ENCODE results near the gene KRT76.
"Not testable (repeated sequence)": the region's sequence is repeated elsewhere in the genome, so short reads cannot be mapped to it uniquely, and the experiment has no call there.

Gene KRT76

GRCh38 chr12:52756281-52756960 lies 20.7 kb downstream of the KRT76 start:
- DNase-seq: no peak

GRCh38 chr12:52755533-52755932 lies 21.6 kb downstream of the KRT76 start:
- DNase-seq: no peak

GRCh38 chr12:52754135-52754534 lies 23.0 kb downstream of the KRT76 start:
- no peak for DNase-seq

- DNase-seq: no peak
These were observed 23.9 kb downstream of the KRT76 start for GRCh38 chr12:52753283-52753682.

GRCh38 chr12:52752516-52752915 lies 24.6 kb downstream of the KRT76 start:
- no peak for DNase-seq

- DNase-seq: no peak
These were observed 25.4 kb downstream of the KRT76 start for GRCh38 chr12:52751795-52752194.

- not testable (repeated sequence) for DNase-seq
These were observed 26.6 kb downstream of the KRT76 start for GRCh38 chr12:52750532-52750931.

- no peak for DNase-seq
These were observed 27.3 kb downstream of the KRT76 start for GRCh38 chr12:52749827-52750226.

GRCh38 chr12:52748578-52748977 lies 28.6 kb downstream of the KRT76 start:
- no peak for DNase-seq

- no peak for DNase-seq
These were observed 31.6 kb downstream of the KRT76 start for GRCh38 chr12:52745554-52745953.

GRCh38 chr12:52744493-52745156 lies 32.5 kb downstream of the KRT76 start:
- no peak for DNase-seq

- DNase-seq: no peak
These were observed 34.2 kb downstream of the KRT76 start for GRCh38 chr12:52742822-52743457.

GRCh38 chr12:52742196-52742580 lies 35.0 kb downstream of the KRT76 start:
- DNase-seq: no peak

- DNase-seq: no peak
These were observed 35.6 kb downstream of the KRT76 start for GRCh38 chr12:52741375-52742195.

GRCh38 chr12:52740584-52740983 lies 36.6 kb downstream of the KRT76 start:
- DNase-seq: peak; percentile 57

- peak; percentile 45 for DNase-seq
These were observed 37.2 kb downstream of the KRT76 start for GRCh38 chr12:52739963-52740362.

GRCh38 chr12:52735816-52736632 lies 41.1 kb downstream of the KRT76 start:
- no peak for DNase-seq

GRCh38 chr12:52735106-52735505 lies 42.0 kb downstream of the KRT76 start:
- no peak for DNase-seq

GRCh38 chr12:52730793-52731192 lies 46.4 kb downstream of the KRT76 start:
- no peak for DNase-seq

GRCh38 chr12:52730383-52730782 lies 46.8 kb downstream of the KRT76 start:
- DNase-seq: no peak

GRCh38 chr12:52729147-52729546 lies 48.0 kb downstream of the KRT76 start:
- no peak for DNase-seq

GRCh38 chr12:52728374-52728773 lies 48.8 kb downstream of the KRT76 start:
- no peak for DNase-seq
